Right renal cortex interstitium (tissue), 3 donors: ENCODE results near the gene SLC2A5. TPM values are rescaled to one million over a fixed set of nuclear protein-coding genes. Genes with fewer than 3 reads are reported as not detected.

Experiments used
- DNase-seq, 3 donors: peaks; one replicate each; pipeline ENCODE4 v3.0.0-alpha.2; 2013; ENCODE audit warnings: low read depth in 3 of 3, low spot score in 2 of 3
- polyA plus RNA-seq, 3 donors: library from polyadenylated mRNA; unstranded; fragments of 120-200 nt; gene quantifications; one replicate each; pipeline ENCODE4 v1.2.1, GENCODE V29; 2013; ENCODE audit not compliant: insufficient read length in 3 of 3

SLC2A5 gene
- polyA plus RNA-seq, 3 donors = 0.85 to 0.92 (median 0.86) TPM

DNA sequence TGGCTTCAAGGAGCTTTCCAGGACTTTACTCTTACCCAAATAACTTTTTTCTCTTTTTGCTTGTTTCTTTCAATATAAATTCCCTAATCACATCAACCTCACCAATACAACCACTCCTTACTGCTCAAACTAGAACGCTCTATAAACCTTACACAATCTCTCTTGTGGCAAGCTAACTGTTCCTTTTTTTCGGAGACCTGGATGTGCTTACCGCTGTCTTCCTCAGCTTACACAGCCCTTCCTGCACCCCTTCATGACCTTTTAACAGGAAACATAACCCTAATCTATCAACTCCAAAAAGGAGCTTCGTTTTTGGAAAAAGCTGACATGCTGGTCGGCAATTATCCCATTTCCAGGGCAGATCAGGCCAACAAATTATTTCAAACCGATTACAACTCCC is 24.1 kb upstream of the SLC2A5 start:
- no peak for DNase-seq

DNA sequence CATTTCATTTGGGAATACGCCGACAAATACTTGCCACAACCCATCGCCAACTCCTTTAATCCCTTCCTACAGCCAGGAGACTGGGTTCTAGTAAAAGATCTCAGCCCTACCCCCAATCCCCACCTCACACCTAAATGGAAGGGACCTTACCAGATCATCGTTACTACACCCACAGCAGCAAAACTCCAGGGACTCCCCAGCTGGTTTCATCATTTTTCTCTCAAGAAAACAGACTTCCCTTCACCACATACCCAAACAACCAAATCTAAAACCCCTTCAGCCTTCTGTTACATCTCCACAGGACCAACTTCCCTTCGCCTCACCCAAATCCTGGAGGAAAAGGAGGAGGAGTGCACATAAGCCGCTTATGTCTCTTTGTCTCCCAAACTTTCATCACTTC is 23.7 kb upstream of the SLC2A5 start:
- DNase-seq = no peak

DNA sequence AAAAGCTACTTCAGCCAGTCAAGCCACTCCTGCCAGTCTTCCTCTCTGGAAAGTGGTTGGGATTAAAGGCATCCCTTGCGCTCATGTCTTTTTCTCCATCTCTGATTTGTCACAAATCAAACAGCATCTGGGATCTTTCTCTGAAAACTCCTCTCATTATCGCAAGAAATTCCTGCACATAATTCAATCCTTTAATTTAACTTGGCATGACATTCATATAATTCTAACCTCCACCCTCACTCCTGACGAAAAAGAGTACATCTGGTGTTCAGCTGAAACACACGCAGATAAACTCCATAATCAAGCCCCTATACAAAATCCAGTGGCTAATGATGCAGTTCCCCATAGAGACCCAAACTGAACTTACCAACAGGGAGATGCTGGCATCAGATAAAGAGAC is 19.4 kb upstream of the SLC2A5 start:
- DNase-seq = no peak

DNA sequence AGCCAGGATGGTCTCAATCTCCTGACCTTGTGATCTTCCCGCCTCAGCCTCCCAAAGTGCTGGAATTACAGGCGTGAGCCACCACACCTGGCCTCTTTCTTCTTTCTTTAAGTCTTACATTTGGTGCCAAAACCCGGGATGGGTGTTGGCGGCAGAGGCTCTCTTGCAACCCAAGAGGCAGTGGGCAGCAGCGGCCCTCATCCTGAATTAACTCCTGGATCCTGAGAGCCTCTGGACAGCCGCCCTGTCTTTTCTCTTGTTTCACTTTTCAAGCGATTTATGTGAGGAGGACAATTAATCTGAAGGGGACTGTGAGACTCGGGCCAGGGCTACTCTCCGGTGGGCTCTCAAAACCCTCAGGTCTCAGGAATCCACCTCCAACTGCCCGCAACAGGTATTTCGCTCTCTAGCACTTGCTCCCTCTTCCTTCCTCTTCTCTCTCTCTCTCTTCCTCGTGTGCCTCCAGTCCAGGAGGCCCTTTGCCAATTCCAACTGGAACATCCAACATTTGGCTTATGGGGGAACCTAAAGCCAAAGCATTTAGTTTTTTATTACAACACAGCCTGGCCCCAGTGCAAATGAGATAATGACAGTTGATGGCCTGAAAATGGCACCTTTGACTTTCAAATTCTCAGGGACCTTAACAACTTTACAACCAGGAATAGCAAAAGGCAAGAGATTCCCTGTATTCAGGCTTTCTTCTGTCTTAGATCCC is 18.1 kb upstream of the SLC2A5 start:
- DNase-seq = no peak

DNA sequence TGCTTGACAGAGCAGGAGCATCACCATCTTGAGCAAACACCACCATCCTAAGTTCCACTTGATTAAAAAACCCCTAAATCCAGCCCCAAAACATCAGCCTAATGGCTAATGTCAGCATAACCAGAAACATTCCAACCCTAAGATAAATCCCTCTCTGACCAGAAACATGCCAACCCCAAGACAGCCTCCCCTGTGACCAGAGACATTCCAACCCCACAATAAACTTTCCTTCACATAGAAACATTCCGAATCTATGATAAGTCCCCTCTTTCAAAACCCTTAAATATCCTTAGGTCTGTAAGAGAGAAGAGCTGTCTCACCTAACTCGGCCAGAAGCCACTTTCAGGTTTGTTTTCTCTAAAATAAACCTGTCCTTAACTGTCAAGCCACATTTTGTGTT is 17.4 kb upstream of the SLC2A5 start:
- DNase-seq = no peak

DNA sequence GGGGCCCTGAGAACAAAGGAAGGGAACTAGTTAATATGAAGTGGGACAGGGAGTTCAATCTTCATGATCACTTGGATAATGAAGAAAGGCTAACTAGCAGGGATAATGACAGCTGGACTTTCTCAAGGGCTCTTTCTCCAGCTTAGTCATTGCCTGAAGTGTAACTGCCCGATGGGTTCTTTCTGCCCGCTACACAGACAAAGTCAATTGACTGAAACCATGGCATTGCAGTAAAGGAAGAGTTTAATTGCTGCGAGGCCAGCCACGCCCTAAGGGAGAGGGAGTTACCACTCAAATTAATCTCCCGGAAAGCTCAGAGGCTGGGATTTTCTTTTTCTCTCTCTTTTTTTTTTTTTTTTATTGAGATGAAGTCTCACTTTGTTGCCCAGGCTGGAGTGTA is 16.6 kb upstream of the SLC2A5 start:
- peak in 1 of 3 donors; percentile 45 for DNase-seq

DNA sequence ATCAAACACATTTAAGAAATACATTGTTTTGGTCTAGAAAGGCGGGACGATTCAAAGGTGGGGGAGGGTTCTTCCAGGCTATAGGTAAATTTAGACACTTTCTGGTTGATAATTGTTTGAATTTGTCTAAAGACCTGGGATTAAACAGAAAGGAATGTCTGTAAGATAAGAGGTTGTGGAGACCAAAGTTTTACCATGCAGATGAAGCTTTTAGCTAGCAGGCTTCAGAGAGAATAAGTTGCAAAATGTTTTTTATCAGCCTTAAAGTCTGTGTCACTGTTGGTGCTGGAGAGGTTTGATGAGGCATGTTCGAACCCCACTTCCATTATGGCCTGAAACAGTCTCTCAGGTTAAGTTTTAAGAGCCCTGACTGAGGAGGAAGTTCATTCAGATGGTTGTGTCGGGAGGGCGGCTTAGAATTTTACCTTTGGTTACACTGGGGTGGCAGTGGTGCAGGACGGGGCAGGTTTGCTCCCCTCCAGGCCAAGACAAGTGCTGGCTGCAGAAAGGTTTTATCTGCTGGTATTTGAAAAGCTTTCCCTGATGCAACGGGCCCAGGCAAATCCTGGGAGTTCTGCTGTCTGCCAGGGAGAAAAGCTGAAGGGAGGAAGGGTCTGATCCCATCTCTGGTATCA is 16.0 kb upstream of the SLC2A5 start:
- no peak for DNase-seq

DNA sequence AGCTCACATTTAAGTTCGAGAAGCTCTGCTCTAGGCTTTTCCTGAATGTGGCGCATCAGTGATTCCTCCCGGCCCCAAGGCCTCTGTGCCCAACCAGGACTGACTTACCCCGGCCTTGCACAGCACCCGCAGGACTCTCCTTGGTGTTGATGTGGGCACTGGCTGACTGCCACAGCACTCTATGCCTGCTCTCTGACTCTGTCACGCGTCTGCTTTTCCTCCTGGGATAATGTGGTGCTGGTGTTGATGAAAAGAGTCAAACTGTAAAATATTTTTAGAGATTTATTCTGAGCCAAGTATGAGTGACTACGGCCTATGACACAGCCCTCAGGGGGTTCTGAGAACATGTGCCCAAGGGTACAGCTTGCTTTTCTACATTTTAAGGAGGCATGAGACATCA is 15.5 kb upstream of the SLC2A5 start:
- no peak for DNase-seq

DNA sequence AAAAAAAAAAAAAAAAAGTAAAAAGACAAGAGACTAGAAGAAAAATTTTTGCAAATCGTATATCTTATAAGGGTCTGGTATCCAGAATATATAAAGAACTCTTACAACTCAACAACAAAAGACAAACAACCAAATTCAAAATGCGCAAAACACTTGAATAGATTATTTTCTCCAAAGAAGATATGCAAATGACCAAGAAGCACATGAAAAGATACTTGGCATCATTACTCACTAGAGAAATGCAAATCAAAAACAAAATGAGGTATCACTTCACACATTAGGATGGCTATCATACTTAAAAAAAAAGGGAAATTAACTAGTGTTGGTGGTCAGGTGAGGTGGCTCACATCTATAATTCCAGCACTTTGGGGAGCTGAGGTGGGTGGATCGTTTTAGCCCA is 12.0 kb upstream of the SLC2A5 start:
- no peak for DNase-seq

DNA sequence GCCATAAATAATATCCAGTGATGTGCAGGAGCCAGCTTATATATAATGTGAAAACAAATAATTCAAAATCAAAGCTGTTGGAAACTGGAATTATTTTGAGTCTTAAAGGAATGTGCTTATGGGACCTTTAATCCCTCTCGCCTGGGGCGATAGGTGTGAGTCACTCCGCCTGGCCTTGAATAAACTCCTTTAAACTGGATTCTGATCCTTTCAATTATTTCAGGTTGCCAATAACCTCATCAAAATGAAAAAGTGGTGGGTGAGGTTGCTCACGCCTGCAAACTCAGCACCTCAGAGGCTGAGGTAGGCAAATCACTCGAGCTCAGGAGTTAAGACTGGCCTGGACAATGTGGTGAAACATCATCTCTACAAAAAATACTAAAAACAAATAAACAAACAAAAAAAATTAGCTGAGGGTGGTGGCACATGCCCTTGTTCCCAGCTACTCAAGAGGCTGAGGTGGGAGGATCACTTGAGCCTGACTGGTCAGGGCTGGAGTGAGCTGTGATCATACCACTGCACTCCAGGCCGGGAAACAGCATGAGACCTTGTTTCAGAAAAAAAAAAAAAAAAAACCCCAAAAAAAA is 11.4 kb upstream of the SLC2A5 start:
- no peak for DNase-seq

DNA sequence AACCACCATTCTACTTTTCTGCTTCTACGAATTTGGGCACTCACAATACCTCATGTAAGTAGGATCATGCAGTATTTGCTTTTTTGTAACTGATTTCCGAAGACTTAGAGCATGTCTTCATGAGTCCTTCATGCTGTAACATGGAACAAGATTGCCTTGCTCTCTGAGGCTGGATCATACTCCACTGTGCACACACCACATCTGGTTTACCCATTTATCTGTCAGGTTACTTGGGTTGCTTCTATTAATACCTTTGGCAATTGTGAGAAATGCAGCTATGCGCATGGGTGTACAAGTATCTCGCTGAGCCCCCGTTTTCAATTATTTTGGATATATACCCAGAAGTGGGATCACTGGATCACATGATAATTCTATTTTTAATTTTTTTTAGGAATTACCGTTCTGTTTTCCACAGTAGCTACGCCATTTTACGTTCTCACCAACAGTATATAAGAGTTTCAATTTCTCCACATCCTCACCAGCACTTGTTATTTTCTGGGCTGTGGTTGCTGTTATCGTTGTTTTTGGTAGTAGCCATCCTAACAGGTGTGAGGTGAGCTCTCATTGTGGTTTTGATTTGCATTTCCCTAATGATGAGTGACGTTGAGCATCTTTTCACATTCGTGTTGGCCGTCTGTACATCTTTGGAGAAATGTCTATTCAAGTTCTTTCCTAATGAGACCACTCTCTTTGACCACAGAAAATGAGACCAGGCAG is 10.7 kb upstream of the SLC2A5 start:
- no peak for DNase-seq

DNA sequence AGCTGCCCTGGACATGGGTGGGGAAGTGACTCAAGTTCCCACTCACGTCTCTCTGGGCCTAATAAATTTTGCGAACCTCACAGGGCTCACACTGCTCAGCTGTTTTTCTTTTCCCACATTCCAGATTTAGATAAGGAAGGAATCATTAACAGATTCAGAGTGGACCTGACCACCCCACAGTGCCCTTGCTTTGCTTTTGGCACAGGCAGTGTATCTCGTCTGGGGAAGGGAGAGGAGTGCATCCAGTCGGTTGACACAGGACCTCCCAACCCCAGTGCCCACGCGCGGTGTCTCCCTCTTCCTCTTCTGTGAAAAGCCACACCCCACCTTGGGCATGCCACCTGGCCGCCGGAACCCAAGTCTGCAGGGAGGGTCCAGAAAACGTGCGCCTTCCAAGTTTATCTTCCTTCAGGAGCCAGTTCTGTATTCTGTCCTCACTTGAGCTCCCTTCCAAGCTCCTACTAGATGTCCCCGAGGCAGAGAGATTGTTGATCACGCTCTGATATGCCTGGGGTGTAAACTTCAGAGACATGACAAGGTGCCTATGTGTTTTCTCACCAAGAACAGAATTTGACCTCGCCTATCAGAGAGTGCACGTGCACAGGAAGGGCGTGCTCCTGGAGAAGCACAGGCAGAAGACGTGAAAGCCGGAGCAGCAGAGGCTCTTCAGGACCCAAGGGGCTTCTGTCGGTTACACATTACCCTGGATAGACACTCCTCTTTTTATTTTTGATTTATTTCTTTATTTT is 9.5 kb upstream of the SLC2A5 start:
- no peak for DNase-seq

DNA sequence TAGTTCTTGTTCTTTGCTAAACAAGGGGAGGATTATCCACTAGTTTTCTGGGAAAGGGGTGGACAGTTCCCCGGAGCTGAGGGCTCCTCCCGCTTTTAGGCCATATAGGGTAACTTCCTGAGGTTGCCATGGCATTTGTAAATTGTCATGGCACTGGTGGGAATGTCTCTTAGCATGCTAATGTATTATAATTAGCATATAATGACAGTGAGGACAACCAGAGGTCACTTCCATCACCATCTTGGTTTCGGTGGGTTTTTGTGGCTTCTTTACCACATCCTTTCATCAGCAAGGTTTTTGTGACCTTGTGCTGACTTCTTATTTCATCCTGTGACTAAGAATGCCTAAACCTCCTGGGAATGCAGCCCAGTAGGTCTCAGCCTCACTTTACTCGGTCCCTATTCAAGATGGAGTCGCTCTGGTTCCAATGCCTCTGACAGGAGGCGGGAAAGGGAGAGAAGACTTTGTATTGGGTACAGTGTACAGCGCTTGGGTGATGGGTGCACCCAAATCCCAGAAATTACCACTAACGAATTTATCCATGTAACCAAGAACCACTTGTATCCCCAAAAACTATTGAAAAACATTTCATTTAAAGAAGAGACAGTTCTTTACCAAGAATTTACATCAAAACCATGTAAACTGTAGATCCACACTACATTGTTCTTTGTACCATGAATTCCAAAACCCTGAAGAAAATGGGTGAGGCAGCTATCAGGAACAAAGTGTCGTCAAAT is 8.7 kb upstream of the SLC2A5 start:
- DNase-seq = no peak

DNA sequence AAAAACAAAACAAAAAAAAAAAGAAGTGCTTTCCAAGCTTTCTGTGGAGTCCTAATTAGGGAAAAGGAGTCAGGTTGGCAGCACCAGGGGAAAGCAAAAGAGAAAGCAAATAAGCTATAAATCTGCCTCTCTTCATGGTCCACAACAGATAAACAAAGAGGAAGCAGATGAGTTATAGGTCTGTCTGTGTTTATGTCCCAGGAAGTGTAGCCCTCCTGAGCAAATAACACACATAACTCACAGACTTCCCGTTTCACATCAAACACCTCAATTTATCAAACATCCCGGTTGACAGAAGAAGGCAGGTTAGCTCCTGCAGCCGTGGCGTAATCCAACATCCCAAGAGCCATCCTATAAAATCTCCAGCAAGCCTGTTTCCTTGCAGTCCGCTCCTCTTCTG is 5.6 kb upstream of the SLC2A5 start:
- DNase-seq = peak in 2 of 3 donors; percentile 44 to 50

DNA sequence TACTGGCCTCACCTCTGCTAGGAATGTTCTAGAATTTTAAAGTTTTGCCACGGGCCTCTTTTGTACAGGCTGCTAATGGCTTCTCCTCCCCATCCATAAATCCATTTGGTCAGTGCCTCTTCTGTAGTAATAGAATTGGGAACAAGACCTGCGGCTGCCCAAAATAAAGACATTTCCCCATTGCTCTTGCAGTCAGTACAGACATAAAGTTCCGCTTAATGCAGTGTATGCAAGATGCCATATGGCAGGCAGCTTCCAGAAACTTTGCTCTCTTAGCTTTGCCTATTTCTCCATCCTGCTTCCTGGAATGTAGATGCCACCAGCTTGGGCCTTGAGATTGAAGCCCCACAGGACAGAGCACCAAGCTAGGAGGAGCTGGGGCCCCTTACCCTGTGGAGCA is 3.7 kb upstream of the SLC2A5 start:
- no peak for DNase-seq

DNA sequence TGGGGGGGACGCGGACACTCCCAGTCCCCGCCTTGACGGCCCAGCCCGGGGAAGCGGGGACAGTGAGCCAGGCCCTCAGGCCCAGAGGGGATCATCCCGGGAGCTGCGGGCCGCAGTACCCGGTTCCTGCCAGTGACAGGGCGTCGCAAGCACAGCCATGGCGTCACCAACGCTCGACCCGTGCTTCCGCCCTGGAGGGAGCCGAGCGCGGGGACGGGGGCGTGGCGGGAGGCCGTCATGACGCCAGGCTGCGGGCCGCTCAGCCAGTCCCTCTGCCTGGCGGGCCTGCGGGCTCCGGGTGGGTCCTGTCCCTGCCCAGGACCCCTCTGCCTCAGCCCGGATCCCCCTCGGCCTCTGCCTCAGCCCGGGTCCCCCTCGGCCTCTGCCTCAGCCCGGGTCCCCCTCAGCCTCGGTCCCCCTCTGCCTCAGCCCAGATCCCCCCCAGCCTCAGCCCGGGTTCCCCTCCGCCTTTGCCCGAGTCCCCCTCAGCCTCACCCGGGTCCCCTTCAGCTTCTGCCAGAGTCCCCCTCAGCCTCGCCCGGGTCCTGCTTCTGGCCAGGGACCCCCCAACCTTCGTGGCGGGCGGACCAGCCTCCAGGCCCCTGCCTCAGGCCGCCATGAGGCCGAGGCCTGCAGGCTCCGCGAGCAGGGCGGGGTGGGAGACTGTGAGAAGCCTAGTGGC is 2.3 kb upstream of the SLC2A5 start:
- no peak for DNase-seq

DNA sequence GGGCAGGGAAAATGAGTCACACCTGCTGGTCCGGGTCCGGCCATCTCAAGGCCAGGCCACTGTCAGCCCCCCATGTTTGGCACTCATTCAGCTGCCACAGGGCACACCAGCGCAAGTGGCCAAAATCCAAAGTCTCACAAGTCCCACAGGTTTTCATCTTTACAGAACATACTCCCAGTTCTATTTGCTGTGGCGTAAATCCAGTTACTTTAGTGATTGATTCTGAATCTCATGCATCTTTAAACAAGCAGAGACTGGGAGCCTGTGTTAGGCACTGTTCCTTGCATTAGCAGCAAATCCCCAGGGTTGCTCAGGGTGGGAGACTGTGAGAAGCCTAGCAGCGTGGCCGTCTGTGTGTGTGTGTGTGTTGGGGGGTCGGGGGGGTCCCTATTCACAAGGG is 1.1 kb upstream of the SLC2A5 start:
- DNase-seq = no peak

DNA sequence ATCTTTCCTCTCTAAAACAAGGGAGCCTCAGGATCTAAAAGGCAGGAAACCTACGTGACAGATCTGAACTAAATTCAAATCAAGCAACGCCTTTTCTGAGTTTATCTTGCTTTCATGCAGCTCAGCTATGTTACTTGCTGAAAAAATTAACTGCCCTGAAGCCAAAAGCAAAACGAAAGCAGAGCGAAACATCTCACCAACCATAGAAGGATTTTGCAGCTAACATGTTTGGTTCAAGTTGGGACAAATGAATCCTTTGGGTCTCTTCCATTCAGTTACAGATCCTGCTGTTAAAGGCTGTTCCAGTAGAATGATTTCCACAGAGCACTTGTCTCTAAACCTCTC is 482 bp downstream of the SLC2A5 start:
- no peak for DNase-seq

DNA sequence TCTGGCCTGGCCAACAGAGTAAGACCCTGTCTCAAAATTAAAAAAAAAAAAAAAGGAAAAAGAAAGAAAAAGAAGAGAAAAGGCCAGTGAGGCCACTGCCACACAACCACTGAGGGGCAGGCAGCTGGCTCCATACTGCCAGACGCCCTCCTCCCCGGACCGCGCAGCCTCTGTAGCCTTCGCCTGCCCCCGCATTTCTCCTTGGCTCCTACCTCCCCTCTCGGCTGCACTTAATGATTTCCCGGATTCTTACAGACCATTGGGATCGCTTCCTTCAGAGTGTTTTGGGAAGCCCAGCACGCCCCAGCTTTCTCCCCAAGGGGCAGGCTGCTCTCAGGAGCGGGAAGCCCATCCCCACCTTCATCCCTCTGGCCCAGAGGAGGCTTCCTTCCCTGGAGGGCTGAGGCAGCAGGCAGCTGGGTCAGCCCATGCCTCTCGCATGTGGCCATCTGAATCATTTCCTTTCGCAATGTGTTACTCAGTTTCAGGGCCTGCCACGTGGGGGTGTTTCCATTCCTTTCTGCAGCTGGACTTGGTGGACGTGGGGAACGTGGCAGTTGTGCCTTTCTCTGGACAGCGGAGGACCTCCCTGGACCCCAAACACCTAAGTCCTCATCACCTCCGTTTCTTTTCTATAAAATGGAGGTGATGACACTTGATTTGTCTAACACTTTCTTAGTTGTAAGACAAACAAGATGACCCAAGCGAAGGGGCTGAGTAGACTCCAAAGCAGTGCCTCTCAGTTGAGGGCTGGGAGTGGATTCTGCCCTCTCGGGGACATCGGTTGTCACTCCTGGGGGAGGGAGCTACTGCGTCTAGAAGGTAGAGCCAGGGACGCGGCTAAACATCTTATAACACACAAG is 2.3 kb downstream of the SLC2A5 start:
- DNase-seq = no peak
